Peyer's patch (tissue), 4 donors: ENCODE measurements around the gene KCNH6.

Experiments used
- CTCF ChIP-seq, 6 experiments: fragments of 450-650 bp in 4 of 6; fragments of 200-600 bp in 2 of 6; sonication (generic) in 1 of 6; IDR thresholded peaks; one replicate each; pipeline ENCODE4 v1.5.1; 2017 to 2019; ENCODE audit warnings: antibody characterized with exemption in 6 of 6, mild to moderate bottlenecking in 3 of 6, moderate library complexity in 1 of 6
- POLR2A ChIP-seq, 2 donors: fragments of 450-650 bp; IDR thresholded peaks; one replicate each; pipeline ENCODE4 v1.5.1; 2017; ENCODE audit warnings: antibody characterized with exemption in 2 of 2, mild to moderate bottlenecking in 2 of 2, moderate library complexity in 2 of 2

- TF ChIP-seq CTCF (IDR thresholded peaks at IDR 0.05), result no peak
- TF ChIP-seq POLR2A (IDR thresholded peaks at IDR 0.05), result no peak
These were observed 42.2 kb upstream of the KCNH6 start for GRCh38 chr17:63480826-63481487.
